Activated CD8-positive, alpha-beta memory T cell treated with anti-CD3 and anti-CD28 coated beads, Interleukin-2, amount 50 U/mL, for 4 hours (primary cell): ENCODE results near the gene HDGFL2.
"Not testable (repeated sequence)": the region's sequence is repeated elsewhere in the genome, so short reads cannot be mapped to it uniquely, and the experiment has no call there.

ENCODE experiments used
- DNase-seq: peaks from one replicate; pipeline ENCODE4 v3.0.0-alpha.2; 2020

HDGFL2 gene

DNA sequence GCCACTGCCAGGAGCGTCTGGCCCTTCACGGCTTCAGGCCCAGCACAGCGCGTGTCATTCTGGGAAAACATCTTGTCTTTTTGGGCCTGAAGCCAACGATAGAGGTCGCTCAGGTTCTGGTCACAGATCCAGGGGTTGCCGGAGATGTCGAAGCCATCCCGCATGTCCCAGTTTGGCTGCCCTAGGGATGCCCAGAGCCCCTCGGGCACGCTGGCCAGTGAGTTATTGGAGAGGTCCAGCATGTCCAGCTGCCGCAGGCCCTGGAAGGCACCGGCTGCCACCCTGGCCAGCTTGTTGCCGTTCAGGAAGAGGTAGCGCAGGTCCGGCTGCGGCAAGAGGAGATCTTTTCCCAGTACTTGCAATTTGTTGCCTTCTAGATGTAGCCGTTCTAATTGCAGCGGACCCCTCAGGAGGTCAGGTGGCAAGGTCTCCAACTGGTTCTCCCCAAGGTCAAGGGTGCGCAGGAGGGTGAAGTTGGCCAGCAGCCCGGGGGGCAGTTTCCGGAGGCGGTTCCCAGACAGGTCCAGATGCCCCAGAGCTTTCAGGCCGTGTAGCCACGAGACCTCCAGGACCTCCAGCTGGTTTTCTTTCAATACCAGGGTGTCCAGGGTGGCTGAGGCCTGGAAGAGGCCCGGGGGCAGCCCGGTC is 66.0 kb downstream of the HDGFL2 start:
- DNase-seq, result no peak

DNA sequence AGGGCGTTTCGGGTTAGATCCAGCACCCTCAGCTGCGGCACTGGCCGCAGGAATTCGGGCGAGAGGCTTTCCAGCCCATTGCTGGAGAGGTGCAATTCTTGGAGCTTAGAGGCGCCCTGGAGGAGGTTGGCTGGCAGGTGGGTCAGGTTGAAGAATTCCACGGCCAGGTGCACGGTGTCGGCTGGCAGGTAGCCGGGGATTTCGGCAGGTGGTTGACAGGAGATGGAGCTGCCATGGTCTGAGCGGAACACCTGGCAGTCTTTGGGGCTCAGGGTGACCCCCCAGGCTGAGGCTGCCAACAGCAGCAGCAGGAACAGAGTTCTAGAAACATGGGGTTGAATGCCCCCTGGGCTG is 66.5 kb downstream of the HDGFL2 start:
- DNase-seq, result no peak

- no peak for DNase-seq
Observed at GRCh38 chr19:4539169-4539692, 67.1 kb downstream of the HDGFL2 start.

- no peak for DNase-seq
Observed at GRCh38 chr19:4539693-4540581, 67.8 kb downstream of the HDGFL2 start, which contains the start of gene LRG1. Gene LRG1 (minus strand): TSS chr19:4540036. CDS start chr19:4540013, 23 bp downstream.

DNA sequence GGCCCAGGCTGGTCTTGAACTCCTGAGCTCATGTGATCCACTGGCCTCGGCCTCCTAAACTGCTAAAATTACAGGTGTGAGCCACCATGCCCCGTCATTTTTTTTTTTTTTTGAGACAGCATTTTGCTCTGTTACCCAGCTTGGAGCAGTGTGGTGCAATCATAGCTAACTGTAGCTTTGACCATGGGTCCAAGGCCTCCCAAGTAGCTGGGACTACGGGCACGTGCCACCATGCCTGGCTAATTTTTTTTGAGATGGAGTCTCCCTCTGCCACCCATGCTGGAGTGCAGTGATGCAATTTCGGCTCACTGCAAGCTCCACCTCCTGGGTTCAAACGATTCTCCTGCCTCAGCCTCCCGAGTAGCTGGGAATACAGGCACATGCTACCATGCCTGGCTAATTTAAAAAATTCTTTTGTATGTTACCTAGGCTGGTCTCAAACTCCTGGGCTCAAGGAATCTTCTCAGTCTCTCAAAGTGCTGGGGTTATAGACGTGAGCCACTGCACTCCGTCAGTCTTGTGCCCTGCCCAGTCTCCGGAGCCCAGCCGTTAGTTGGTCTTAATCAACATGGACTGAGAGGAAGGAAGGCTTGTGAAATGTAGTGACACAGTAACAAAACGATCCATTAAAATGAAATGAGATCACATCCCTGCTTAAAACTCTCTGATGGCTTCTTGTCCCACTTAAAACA is 69.2 kb downstream of the HDGFL2 start:
- DNase-seq, result no peak

DNA sequence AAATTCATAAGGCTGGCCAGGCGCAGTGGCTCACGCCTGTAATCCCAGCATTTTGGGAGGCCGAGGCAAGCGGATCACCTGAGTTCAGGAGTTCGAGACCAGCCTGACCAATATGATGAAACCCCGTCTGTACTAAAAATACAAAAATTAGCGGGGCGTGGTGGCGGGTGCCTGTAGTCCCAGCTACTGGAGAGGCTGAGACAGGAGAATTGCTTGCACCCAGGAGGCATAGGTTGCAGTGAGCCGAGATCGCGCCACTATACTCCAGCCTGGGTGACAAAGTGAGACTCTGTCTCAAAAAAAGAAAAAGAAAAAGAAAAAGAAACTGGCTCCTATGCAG is 69.7 kb downstream of the HDGFL2 start:
- DNase-seq, result not testable (repeated sequence)

DNA sequence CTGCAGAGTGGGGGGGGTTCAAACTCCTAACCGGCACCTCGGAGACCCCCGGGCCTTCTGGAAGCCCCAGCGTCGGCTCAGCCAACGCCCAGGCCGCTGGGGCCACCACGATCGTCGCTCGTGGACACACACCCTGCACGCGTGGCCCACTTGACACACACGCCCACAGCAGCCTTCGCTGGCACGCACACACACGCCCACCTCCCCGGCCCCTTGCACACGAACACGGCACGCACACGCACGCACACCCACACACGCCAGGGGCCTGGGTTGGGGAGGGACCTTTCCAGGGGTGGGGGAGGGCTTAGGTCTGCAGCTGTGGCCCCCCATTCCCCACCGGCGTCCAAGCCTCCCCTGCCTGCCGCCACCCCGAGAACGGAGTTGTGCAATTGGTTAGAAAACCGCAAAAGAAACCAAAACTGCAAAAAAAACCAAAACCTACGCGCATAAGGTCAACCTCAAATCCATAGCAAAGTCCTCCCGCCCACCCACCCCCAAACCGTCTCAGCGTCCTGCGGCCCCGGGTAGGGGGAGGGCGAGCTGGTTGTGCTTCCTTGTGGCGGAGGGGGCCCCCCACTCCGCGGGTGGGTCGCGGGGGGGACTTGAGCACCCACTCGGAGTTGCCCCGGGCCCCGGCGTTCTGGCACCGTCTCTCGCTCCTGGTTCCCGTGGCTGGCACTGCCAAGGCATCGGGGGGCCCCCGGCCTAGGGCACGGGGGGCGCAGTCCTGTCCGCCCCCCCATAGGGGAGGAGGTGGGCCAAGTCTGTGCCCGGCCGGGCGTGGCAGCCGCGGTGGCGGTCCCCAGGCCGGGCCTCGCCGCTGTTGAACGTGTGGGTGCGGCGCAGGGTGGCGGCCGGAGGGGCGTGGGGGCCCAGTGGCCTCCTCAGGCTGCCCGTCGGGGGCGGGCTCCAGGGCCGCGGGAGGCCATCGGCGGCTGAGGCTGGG is 71.1 kb downstream of the HDGFL2 start:
- no peak for DNase-seq

DNA sequence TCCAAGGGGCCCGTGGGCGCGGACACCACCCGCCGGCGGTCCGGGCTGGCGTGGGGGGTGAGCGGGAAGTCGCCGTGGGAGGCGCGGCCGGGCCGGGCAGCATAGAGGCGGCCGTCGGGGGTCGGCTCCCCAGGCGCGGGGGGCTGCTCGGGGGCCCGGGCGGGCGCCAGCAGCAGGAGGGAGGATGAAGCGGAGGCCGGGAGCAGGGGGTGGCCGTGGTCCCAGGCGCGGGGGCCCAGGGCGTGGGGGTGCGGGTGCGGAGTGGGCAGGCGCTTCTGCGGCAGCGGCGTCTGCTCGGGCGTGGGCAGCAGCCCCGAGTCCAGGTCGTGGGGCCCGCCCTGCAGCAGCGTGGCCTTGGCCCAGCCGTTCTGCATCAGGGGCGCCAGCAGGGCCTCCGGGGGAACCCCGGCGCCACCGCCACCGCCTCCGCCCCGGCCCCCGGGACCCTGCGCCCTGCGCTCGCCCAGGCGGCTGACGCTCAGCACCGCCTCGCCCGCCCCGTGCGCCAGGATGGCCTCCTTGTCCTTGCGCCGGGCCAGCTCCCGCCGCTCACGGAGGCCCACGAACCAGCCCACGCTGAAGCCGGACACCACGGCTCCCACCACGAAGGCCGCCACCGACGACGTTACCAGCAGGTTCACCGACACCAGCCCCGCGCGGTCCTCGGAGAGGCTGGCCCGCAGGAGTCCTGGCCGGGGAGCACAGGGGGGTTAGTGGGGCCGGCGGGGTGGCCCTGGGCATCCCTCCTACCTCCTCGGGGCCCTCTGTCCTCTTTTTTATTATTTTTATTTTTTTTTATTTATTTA is 71.9 kb downstream of the HDGFL2 start:
- no peak for DNase-seq

DNA sequence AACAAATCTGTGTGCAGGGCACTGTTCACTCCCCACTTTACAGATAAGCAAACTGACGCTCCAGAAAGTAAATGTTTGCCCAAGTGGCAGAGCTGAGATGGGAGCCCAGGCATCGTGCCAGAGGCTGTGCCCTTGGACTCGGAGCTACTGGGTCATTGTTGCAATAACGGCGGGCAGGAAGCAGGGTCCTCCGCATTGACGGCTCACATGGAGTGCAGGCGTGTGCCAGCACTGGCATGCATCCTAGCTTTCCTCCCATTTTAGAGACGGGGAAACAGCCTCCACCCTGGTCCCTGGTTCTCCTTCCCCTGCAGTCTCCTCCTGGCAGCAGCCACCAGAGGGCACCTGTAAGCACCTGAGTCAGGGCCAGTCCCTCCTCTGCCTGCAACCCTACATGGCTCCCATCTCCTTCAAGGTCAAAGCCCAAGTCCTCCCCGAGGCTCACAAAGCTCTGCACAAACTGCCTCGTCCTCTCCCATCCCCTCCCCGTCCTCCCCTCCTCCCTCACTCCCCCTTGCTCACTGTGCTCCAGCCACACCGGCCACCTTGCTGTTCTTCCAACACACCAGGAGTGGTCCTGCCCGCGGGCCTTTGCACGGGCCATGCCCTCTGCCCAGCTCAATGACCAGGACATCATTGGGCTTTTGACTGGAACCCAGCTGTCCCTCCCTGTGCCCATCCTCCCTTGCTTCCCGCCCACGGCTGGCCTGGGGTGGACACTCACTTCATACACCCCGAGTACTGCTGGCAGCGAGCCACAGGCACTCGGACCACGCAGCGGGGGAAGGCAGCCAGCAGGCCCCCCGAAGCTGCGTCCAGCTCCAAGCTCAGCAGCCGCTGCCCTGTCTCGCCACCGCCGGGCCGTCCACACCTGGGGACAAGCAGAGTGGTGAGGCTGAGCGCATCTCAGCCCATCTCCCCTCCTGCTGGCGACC is 75.5 kb downstream of the HDGFL2 start:
- no peak for DNase-seq

DNA sequence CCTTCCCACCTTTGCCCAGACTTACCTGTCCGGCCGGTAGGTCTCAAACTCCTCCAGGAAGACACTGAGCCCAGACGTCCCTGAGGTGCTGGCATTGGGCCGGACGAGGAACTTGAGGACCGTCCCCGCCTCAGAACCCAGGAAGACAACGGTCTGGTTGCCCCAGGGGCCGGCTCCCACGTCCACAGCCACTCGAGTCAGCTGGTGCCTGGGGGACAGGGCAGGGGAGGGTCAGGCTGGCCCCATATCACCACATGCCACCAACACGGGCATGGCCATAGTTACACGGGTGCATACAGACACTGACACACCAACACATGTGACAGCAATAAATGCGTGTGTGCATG is 76.1 kb downstream of the HDGFL2 start:
- no peak for DNase-seq

DNA sequence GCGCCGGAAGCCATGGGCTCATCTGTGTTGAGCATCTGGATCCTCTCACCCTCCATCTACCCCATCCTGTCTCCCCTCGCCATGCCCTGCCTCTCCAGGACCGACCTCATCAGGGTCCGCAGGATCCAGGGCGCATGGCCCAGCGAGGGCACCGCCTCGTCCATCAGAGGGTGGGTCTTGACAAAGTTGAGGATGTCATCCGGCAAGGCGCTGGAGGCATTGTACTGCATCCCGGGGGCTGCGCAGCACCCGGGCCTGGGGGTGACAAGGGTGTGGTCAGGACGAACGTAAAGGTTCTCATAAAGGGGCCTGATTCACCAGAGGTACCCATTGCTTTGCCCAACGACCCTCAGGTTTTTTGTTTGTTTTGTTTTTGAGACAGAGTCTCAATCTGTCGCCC is 77.9 kb downstream of the HDGFL2 start:
- no peak for DNase-seq

GRCh38 chr19:4550479-4551050 is 78.5 kb downstream of the HDGFL2 start:
- no peak for DNase-seq
